ENCODE measurements around the gene NYAP1. TPM values are rescaled to one million over a fixed set of nuclear protein-coding genes. Genes with fewer than 3 reads are reported as not detected.

Gene NYAP1
- total and polyA plus RNA-seq, 7 donors: 0.23 to 1.6 (median 1.4) TPM; not detected in 1

GRCh38 chr7:100486111-100486636 is 2.4 kb downstream of the NYAP1 start:
- no peak overlapping the region for H3K27ac ChIP-seq
- TF ChIP-seq POLR2AphosphoS5 (IDR thresholded peaks at IDR 0.05): no peak
- no peak for TF ChIP-seq CTCF (IDR thresholded peaks at IDR 0.05)
- no peak for TF ChIP-seq EP300 (IDR thresholded peaks at IDR 0.05)
- no peak for TF ChIP-seq POLR2A (IDR thresholded peaks at IDR 0.05)
- H3K36me3 ChIP-seq: no peaks in the 10 kb centered on the region
- 83 to 91% methylated on average over 5 of the region's 5 CpGs for WGBS, 2 donors
- H3K27me3 ChIP-seq: no peaks in the 10 kb centered on the region
- DNase-seq: no peak
- no peak overlapping the region for H3K4me3 ChIP-seq
- no peaks in the 10 kb centered on the region for H3K9me3 ChIP-seq
- intact Hi-C loops (cut with DNase I): no loop called here
- peaks cover 0 to 15% (median 9%) of the 10 kb centered on the region in 4 donors for H3K4me1 ChIP-seq

- Histone ChIP-seq H3K4me1 (peaks cover 0 to 15% (median 9%) of the 10 kb centered on the region in 4 donors), H3K9me3 (no peaks in the 10 kb centered on the region), H3K4me3 (no peak overlapping the region), H3K36me3 (no peaks in the 10 kb centered on the region), H3K27ac (no peak overlapping the region), H3K27me3 (no peaks in the 10 kb centered on the region)
- DNase-seq: no peak
- no peak for TF ChIP-seq CTCF (IDR thresholded peaks at IDR 0.05)
- TF ChIP-seq POLR2AphosphoS5 (IDR thresholded peaks at IDR 0.05): no peak
- no peak for TF ChIP-seq POLR2A (IDR thresholded peaks at IDR 0.05)
- no peak for TF ChIP-seq EP300 (IDR thresholded peaks at IDR 0.05)
- intact Hi-C loops (cut with DNase I): no loop called here
- WGBS, 2 donors: 80 to 90% methylated on average over 30 of the region's 30 CpGs
Observed at GRCh38 chr7:100486753-100487446, 3.2 kb downstream of the NYAP1 start.

- TF ChIP-seq CTCF (IDR thresholded peaks at IDR 0.05) (no peak), POLR2A (IDR thresholded peaks at IDR 0.05) (no peak), POLR2AphosphoS5 (IDR thresholded peaks at IDR 0.05) (no peak), EP300 (IDR thresholded peaks at IDR 0.05) (no peak)
- intact Hi-C loops (cut with DNase I): no loop called here
- Histone ChIP-seq H3K27me3 (peaks cover 0 to 8% (median 0%) of the 10 kb centered on the region in 3 donors), H3K36me3 (no peaks in the 10 kb centered on the region), H3K4me1 (peaks cover 0 to 12% (median 5%) of the 10 kb centered on the region in 4 donors), H3K27ac (no peak overlapping the region), H3K9me3 (no peaks in the 10 kb centered on the region), H3K4me3 (no peak overlapping the region)
- DNase-seq: no peak
- WGBS, 2 donors: 93 to 94% methylated on average over 44 of the region's 44 CpGs
Observed at GRCh38 chr7:100488333-100489095, 4.8 kb downstream of the NYAP1 start.

- intact Hi-C loops (cut with DNase I): no loop called here
- TF ChIP-seq CTCF (IDR thresholded peaks at IDR 0.05) (no peak), EP300 (IDR thresholded peaks at IDR 0.05) (no peak), POLR2AphosphoS5 (IDR thresholded peaks at IDR 0.05) (no peak)
- Histone ChIP-seq H3K27ac (no peak overlapping the region), H3K27me3 (peaks cover 0 to 10% (median 0%) of the 10 kb centered on the region in 3 donors), H3K36me3 (no peaks in the 10 kb centered on the region), H3K4me3 (no peak overlapping the region), H3K4me1 (peaks cover 0 to 12% (median 10%) of the 10 kb centered on the region in 4 donors), H3K9me3 (no peaks in the 10 kb centered on the region)
- WGBS, 2 donors: 84 to 86% methylated on average over 10 of the region's 10 CpGs
- no peak for DNase-seq
Observed at GRCh38 chr7:100489121-100489520, 5.4 kb downstream of the NYAP1 start.

All from sigmoid colon (tissue), 7 donors.